ENCODE results near the gene MTX2. TPM values are rescaled to one million over a fixed set of nuclear protein-coding genes. Genes with fewer than 3 reads are reported as not detected.
A peak's percentile ranks its signal among the peaks of the same experiment; 100 is the strongest.

The MTX2 gene
- total and polyA plus RNA-seq, 10 of the 15 experiments (the other 5 are each of a cell fraction or from before 2014, with no cell fraction given) = 15.7 to 78.1 (median 55.0) TPM

DNA sequence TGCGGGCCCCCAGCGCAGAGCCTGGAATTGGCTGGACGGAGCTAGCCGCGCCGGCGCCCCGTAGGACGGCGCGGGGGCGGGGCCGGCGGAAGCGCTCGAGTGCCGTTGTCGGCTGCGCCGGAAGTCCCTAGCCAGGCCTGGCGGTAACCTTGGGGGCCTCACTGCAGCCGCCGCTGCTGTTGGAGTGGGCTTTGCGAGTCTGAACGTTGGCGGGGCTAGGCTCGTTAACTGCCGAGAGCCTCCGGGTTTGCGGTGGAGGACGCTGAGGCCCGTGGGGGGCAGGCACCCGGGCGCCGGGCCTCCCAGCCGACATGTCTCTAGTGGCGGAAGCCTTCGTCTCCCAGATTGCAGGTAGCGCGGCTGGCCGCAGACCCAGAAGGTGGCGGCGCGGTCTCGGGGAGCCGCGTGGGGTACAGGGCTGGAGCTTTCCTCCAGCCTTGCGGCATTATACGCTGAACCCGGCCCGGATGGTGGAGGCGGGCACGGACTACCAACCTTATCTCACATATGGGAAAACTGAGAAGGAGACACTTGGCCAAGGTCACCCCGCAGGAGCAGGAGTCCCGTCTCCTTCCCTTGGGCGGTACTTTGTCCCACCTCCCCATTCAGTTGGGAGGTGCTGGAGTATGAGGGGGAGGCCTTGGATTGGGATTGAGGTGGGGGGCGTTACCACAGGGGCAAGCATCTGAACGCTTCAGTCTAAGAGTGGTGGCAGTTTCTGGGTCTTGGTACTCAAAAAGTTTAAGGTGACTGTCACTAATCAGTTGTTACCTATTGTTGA, at the start of gene MTX2 (continued):
- peak; percentile 82 for TF ChIP-seq EED (IDR thresholded peaks at IDR 0.05; ENCODE audit: low read depth)
- peak; percentile 67; the same call in 1 of the 2 replicates for TF ChIP-seq NR2F1 (conservative IDR thresholded peaks at IDR 0.05)
- peak; percentile 72; the same call in 1 of the 2 replicates for TF ChIP-seq SMAD5 (IDR thresholded peaks at IDR 0.05; ENCODE audit: low read depth)
- TF ChIP-seq, protein P1, sequence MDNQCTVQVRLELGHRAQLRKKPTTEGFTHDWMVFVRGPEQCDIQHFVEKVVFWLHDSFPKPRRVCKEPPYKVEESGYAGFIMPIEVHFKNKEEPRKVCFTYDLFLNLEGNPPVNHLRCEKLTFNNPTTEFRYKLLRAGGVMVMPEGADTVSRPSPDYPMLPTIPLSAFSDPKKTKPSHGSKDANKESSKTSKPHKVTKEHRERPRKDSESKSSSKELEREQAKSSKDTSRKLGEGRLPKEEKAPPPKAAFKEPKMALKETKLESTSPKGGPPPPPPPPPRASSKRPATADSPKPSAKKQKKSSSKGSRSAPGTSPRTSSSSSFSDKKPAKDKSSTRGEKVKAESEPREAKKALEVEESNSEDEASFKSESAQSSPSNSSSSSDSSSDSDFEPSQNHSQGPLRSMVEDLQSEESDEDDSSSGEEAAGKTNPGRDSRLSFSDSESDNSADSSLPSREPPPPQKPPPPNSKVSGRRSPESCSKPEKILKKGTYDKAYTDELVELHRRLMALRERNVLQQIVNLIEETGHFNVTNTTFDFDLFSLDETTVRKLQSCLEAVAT (IDR thresholded peaks at IDR 0.05) = peak; percentile 8; the same call in 1 of the 2 replicates
- peak; percentile 61; the same call in 1 of the 2 replicates for TF ChIP-seq PML (IDR thresholded peaks at IDR 0.05; ENCODE audit: low read length)
- TF ChIP-seq, protein P2, sequence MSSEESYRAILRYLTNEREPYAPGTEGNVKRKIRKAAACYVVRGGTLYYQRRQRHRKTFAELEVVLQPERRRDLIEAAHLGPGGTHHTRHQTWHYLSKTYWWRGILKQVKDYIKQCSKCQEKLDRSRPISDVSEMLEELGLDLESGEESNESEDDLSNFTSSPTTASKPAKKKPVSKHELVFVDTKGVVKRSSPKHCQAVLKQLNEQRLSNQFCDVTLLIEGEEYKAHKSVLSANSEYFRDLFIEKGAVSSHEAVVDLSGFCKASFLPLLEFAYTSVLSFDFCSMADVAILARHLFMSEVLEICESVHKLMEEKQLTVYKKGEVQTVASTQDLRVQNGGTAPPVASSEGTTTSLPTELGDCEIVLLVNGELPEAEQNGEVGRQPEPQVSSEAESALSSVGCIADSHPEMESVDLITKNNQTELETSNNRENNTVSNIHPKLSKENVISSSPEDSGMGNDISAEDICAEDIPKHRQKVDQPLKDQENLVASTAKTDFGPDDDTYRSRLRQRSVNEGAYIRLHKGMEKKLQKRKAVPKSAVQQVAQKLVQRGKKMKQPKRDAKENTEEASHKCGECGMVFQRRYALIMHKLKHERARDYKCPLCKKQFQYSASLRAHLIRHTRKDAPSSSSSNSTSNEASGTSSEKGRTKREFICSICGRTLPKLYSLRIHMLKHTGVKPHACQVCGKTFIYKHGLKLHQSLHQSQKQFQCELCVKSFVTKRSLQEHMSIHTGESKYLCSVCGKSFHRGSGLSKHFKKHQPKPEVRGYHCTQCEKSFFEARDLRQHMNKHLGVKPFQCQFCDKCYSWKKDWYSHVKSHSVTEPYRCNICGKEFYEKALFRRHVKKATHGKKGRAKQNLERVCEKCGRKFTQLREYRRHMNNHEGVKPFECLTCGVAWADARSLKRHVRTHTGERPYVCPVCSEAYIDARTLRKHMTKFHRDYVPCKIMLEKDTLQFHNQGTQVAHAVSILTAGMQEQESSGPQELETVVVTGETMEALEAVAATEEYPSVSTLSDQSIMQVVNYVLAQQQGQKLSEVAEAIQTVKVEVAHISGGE (CRISPR knock-in tag; IDR thresholded peaks at IDR 0.05) = no peak; the same call in 1 of the 2 replicates
- peak; percentile 65; the same call in 1 of the 2 replicates for TF ChIP-seq ESRRA (IDR thresholded peaks at IDR 0.05; ENCODE audit: low read length)
- TF ChIP-seq POU2F2 (IDR thresholded peaks at IDR 0.05; ENCODE audit: borderline replicate concordance, low read depth, low read length) = peak; percentile 12; the same call in 1 of the 3 replicates
- TF ChIP-seq BHLHE40 (IDR thresholded peaks at IDR 0.05; ENCODE audit: borderline replicate concordance in 1 of 2, low read depth in 2 of 2, low read length in 1 of 2) = peak in 1 of 2 experiments; percentile 61; a peak in 2 of 4 replicates
- no peak for TF ChIP-seq ZNF622 (IDR thresholded peaks at IDR 0.05)
- TF ChIP-seq POLR2A (IDR thresholded peaks at IDR 0.05; ENCODE audit: low read depth, low read length) = peak; percentile 97
- no peak for TF ChIP-seq CBX3 (IDR thresholded peaks at IDR 0.05; ENCODE audit: borderline replicate concordance, low read depth)
- TF ChIP-seq, protein P3, sequence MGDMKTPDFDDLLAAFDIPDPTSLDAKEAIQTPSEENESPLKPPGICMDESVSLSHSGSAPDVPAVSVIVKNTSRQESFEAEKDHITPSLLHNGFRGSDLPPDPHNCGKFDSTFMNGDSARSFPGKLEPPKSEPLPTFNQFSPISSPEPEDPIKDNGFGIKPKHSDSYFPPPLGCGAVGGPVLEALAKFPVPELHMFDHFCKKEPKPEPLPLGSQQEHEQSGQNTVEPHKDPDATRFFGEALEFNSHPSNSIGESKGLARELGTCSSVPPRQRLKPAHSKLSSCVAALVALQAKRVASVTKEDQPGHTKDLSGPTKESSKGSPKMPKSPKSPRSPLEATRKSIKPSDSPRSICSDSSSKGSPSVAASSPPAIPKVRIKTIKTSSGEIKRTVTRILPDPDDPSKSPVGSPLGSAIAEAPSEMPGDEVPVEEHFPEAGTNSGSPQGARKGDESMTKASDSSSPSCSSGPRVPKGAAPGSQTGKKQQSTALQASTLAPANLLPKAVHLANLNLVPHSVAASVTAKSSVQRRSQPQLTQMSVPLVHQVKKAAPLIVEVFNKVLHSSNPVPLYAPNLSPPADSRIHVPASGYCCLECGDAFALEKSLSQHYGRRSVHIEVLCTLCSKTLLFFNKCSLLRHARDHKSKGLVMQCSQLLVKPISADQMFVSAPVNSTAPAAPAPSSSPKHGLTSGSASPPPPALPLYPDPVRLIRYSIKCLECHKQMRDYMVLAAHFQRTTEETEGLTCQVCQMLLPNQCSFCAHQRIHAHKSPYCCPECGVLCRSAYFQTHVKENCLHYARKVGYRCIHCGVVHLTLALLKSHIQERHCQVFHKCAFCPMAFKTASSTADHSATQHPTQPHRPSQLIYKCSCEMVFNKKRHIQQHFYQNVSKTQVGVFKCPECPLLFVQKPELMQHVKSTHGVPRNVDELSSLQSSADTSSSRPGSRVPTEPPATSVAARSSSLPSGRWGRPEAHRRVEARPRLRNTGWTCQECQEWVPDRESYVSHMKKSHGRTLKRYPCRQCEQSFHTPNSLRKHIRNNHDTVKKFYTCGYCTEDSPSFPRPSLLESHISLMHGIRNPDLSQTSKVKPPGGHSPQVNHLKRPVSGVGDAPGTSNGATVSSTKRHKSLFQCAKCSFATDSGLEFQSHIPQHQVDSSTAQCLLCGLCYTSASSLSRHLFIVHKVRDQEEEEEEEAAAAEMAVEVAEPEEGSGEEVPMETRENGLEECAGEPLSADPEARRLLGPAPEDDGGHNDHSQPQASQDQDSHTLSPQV (IDR thresholded peaks at IDR 0.05) = peak; percentile 79; the same call in 1 of the 2 replicates
- peak; percentile 88 for TF ChIP-seq CREB1 (IDR thresholded peaks at IDR 0.05; ENCODE audit: low read depth)
- TF ChIP-seq YY1 (IDR thresholded peaks at IDR 0.05; ENCODE audit: low read depth, low read length) = peak; percentile 77
- peak; percentile 14 for TF ChIP-seq RELA (IDR thresholded peaks at IDR 0.05; ENCODE audit: borderline replicate concordance, partially characterized antibody)
- TF ChIP-seq RB1 (IDR thresholded peaks at IDR 0.05; ENCODE audit: borderline replicate concordance) = peak; percentile 76; the same call in 1 of the 2 replicates
- no peak for TF ChIP-seq MYB (IDR thresholded peaks at IDR 0.05; ENCODE audit: borderline replicate concordance, low read depth, low read length)
